ENCODE results near the gene LMO1.

Gene LMO1

GRCh38 chr11:8251616-8252295, 11.9 kb downstream of the LMO1 start:
- no peak for TF ChIP-seq CTCF (conservative IDR thresholded peaks at IDR 0.05)
- no peak overlapping the region for H3K27ac ChIP-seq

- TF ChIP-seq CTCF (conservative IDR thresholded peaks at IDR 0.05) = no peak
- no peak overlapping the region for H3K27ac ChIP-seq
Measured at GRCh38 chr11:8250981-8251615, 12.6 kb downstream of the LMO1 start.

GRCh38 chr11:8250434-8250833, 13.2 kb downstream of the LMO1 start:
- no peak for TF ChIP-seq CTCF (conservative IDR thresholded peaks at IDR 0.05)
- H3K27ac ChIP-seq = no peak overlapping the region

GRCh38 chr11:8249482-8249881, 14.2 kb downstream of the LMO1 start:
- no peak for TF ChIP-seq CTCF (conservative IDR thresholded peaks at IDR 0.05)
- no peak overlapping the region for H3K27ac ChIP-seq

- no peak overlapping the region for H3K27ac ChIP-seq
- TF ChIP-seq CTCF (conservative IDR thresholded peaks at IDR 0.05) = no peak
Measured at GRCh38 chr11:8248786-8249185, 14.9 kb downstream of the LMO1 start.

GRCh38 chr11:8247312-8247711, 16.4 kb downstream of the LMO1 start:
- peak; percentile 70 for TF ChIP-seq CTCF (conservative IDR thresholded peaks at IDR 0.05)
- H3K27ac ChIP-seq = no peak overlapping the region

- no peak overlapping the region for H3K27ac ChIP-seq
Measured at GRCh38 chr11:8243458-8243857, 20.2 kb downstream of the LMO1 start.

More at GRCh38 chr11:8243458-8243857, 20.2 kb downstream of the LMO1 start:
- no peak for TF ChIP-seq CTCF (conservative IDR thresholded peaks at IDR 0.05)

Measured in VCaP (cell line).